GM20431 (cell line): Measurements from ENCODE around the gene FTSJ1.
"Not testable (repeated sequence)": the region's sequence is repeated elsewhere in the genome, so short reads cannot be mapped to it uniquely, and the experiment has no call there.

Experiments
- in situ Hi-C: fragments of 300-500 bp; cut with MseI, MboI; formaldehyde crosslinking; loops from one replicate; pipeline ENCODE4 v1.15.0; 2020; ENCODE audit warnings: low sequenced_read_pairs; ENCODE audit not compliant: unreplicated experiment

FTSJ1 gene

DNA sequence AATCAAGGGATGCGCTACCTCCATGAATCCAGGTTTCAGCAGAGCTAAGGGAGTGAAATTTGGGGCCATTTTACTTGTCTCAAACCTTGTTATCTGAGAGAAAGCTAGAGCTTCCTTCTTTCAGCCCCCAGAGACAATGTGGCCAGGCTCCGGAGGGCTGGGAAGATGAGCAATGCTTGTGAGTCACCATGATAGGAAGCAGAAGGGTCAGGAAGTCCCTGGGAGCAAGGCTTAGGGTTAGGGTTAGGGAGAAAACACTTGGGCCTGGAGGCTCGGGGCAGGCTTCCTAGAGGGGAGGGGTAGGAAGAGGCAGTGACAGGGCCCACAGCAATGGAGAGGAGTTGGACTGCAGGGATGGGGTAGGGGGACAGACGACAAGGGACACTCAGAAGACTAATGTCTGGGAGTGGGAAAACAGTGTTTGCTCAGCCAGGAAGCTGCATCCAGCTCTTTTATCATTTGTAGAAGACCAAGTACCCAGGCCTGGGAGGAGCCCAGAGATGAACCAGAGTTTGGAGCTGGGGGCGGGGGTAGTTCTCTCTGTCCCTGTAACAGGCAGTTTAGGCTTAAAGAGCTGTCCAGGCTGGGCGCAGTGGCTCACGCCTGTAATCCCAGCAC is 16.4 kb downstream of the FTSJ1 start:
- in situ Hi-C loops, result no loop called here

DNA sequence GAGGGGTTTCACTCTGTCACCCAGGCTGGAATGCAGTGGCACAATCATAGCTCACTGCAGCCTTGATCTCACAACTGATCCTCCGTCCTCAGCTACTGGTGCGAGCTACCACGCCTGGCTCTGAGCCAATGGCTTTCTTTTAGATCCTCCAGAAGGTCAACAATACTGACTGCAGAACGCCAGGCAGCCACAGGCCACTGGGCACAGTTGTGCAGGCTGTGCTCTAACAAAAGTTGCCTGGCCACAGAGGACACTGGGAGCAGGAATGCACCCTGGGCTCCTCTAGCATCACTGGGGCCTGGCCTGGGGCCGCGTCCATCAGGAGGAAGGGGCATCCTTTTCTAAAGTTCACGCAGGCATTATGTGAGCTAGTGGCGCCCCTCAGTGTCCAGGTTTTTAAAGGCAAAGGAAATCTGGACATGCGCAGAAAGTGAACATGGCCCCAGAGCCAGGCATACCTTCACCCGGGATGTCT is 17.9 kb downstream of the FTSJ1 start:
- in situ Hi-C loops, result no loop called here

DNA sequence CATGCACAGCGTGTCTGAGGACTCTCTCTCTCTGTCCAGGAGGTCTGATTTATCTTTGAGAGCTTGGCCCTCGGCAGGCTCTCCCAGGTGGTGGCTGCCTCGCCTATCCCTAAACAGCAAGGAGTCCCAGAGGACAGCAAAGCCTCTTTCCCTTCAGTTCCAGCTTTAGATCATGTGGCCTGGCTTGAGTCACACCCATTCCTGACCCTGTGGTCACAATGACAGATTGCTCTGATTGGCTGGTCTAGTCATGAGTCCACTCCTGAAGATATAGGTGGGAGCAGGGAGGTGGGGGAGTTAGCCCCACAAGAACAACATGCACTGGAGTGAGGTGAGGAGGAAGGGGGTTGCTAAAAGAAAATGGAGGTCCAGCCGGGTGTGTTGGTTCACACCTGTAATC is 20.7 kb downstream of the FTSJ1 start:
- in situ Hi-C loops, result no loop called here

DNA sequence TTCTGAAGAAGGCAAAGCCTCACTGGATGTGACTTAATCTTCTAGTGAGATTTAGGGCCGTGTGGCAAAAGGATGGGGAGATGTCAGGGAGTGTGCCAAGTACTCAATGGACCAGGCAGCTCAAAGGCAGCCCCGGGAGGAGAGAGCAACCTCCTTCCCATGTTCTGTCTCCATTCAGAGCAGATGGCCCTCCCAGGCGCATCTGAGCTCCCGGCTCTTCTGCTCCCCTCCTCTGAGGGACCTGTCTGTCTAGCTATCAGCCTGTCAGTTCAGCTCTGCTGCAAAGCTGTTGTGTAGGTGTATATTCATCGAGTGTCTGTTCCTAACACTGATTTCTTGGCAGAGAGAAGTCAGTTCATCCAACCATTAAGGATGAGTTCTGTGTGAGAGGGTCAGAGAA is 21.9 kb downstream of the FTSJ1 start:
- in situ Hi-C loops, result no loop called here

DNA sequence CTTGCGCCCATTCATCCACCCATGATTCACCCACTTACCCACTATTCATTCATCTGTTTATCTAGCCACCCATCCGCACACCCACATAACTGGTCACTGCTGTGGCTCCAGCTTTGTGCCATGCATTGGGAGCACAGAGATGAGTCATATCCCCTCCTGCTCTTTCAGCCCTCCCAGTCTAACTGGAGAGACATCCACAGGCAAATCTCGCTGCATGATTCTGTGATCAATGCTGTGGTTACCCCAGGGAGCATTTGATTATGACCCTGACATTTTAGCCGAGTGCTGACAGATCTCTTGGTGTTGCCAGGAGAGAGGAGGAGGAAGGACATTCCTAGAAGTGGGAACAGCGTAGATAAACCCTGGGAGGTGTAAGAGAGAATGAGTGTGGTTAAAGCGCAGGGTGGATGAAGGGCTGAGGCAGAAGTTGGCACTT is 22.4 kb downstream of the FTSJ1 start:
- in situ Hi-C loops, result no loop called here

DNA sequence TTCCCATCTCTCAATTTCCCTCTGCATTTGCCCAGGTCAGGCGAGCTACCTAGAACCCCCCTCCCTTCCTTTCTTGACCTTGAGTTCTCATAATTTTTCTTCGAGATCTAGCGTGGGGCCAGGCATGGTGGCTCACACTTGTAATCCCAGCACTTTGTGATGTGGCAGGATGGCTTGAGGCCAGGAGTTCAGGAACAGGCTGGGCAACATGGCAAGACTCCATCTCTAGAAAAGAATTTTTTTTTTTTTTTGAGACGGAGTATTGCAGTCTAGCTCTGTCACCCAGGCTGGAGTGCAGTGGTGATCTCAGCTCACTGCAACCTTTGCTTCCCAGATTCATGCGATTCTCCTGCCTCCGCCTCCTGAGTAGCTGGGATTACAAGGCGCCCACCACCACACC is 28.3 kb downstream of the FTSJ1 start:
- in situ Hi-C loops, result no loop called here

DNA sequence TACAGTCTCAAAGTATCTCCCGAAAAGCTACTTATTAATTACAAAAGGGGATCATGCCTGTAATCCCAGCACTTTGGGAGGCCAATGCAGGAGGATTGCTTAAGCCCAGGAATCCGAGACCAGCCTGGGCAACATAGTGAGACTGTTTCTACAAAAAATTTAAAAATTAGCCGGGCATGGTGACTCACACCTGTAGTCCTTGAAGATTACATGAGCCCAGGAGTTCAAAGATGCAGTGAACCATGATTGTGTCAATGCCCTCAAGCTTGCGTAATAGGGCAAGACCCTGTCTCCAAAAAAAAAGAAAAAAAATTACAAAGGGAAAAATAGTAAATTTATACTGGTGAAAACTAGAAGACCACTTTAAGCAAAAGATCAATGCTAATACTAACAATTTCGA is 29.5 kb downstream of the FTSJ1 start:
- in situ Hi-C loops, result no loop called here

DNA sequence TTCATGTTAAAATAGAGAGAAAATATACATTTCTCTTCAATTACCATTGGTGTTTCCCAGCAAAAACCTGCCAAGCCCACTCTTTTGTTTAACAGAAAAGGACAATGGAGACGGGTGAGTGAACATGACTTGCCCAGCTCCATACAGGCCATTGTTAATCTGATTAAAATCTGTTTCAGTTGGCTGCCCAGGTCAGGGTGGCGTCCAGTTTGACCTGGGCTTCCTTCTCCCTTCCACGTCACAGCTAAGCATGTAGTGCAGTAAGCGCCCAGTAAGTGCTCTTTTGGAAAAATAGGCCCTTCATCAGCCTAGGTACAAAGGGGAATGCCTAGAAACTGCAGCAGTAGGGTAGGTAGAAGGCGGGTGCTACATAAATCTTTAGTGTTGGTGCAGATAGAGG is 31.2 kb downstream of the FTSJ1 start:
- in situ Hi-C loops, result no loop called here

DNA sequence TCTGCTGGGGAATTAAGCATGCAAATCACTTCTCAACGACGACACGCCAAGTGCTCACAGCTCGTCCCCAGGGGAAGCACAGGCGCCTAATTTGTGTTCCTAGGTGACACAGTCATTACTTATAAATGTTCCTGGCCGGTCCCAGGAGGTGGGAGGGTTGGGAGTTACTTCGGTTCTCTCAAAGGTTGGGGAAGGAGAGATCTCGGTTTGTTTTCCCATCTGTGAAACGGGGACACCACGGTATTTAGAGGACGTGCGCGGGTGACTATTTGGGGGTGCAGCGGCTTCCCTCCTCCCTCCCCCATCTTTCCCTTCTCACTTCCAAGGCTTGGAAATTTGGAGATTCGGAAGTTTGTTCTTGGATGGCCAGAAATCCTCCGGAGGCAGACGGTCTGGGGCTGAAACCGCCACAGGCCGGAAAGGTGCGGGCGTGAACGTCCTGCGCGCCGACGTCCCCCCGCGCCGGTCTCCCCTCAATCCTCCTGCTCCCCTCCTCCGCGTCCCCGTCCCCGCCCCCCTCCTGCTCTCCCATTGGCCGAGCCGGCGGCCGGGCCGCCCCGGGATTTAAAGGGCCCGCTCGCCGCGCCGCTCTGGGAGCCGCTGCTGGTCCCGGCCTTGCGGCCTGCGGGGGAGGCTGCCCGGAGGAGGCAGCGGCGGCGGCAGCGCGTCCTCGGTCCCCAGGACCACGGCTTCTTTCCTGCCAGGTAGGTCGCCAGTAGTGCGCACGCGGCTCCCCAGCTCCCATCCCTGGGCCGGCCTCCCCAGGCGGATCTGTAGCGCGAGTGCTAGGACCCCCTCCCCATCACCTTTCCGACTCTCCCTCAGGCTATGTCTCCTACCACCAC is 32.6 kb downstream of the FTSJ1 start, which contains the start of gene PORCN:
Gene PORCN, plus strand, starts transcription at position 593 of the 845 bp plus-strand sequence. CDS start 829 bp downstream, outside the sequence.
- in situ Hi-C loops, result no loop called here

DNA sequence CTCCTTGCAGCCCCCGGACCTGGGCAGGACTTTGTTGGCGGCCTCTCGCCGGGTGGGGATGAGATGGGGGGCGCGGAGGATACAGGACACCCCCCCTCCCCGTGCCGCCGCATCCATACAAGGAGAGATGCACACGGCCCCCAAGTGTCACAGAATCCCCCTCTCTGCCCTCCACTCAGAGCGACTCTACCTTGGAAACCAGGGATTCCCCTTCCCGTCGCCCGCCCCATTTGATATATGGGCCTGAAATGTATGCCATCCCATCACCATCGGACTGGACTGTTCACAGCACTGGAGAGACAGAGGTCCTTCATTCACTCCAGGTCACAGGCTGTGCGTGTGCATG is 33.2 kb downstream of the FTSJ1 start:
- in situ Hi-C loops, result no loop called here

DNA sequence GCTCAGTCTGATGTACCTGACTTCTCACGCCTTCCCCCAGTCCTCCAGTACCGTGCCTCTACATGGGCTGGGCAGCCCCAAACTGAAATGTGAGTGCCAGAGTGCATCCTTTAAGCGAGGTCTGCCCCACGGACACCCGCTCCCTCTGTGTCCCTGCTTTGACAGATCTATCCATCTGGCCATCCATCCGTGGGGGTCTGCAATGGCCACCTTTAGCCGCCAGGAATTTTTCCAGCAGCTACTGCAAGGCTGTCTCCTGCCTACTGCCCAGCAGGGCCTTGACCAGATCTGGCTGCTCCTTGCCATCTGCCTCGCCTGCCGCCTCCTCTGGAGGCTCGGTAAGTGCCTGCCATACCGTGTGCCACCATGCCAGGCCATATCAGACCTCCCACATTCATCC is 33.6 kb downstream of the FTSJ1 start:
- in situ Hi-C loops, result no loop called here

DNA sequence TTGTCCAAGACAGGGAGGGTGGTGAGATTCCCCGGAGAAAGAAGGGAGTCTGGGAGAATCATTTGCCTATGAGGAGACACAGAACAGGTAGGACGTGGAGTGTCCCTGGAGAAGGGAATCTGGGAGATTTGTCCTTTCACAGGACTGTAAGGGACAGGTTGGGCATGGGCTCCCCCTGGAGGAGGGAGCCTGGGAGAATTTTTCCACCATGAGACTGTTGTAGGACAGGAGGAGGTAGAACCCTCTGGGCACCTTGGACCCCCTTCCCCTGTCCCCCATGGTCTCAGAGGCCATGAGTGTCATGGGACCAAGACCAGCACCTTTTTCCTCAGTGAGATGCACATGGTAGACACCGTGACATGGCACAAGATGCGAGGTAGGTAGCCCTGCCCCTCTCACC is 35.6 kb downstream of the FTSJ1 start:
- in situ Hi-C loops, result no loop called here

DNA sequence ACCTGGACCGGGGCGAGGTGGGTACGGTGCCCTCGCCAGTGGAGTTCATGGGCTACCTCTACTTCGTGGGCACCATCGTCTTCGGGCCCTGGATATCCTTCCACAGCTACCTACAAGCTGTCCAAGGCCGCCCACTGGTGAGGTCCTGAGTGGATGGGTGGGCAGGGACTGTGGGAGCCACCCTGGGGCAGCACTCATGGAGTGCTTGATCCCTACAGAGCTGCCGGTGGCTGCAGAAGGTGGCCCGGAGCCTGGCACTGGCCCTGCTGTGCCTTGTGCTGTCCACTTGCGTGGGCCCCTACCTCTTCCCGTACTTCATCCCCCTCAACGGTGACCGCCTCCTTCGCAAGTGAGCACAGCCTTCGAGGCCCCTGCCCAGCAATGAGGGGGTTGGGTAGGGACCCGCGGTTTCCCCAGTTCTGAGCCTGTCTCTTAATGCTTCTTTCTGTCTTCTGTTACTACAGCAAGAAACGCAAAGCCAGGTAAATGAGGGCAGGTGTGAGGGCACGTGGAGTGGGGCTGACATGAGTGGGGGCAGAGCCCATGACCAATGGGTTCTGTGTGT is 36.5 kb downstream of the FTSJ1 start:
- in situ Hi-C loops, result no loop called here

DNA sequence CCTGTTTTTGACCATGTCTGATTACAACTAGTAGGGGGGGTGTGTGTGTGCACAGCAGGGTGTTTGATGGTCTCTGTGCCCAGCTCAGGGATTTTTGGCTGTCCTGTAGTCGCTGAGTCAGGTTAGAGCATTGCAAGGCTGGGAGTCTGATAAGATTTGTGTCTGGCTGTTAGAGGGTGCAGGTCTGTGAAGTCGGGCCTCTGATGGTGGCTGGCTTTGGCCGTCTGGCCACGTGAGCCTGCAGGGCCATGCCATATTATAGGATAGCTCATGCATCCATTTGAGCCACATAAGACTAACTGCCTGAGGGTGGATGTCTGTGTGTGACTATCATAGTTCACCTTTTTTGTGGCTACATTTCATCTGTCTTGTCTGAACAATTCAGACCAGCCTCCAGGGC is 37.7 kb downstream of the FTSJ1 start:
- in situ Hi-C loops, result no loop called here

DNA sequence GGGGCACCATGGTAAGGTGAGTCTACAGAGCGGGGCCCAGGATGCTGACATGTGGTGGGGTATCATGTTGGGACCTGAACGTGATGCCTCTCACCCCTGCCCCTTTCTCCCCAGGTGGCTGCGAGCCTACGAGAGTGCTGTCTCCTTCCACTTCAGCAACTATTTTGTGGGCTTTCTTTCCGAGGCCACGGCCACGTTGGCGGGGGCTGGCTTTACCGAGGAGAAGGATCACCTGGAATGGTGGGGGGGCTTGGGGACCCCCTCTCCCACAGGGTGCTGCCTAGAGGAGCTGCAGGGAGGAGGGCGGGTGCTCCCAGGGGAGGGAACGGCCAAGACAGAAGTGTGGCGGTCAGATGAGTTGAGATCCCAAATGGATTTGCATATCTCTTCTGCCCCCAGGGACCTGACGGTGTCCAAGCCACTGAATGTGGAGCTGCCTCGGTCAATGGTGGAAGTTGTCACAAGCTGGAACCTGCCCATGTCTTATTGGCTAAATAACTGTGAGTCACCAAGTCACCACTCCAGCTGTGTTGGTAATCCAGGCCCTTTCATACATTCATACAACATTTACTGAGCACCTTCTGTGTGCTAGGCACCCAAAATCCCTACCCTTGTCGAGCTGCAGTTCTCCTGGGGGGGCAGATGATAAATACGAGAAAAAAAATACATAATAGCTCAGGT is 38.3 kb downstream of the FTSJ1 start:
- in situ Hi-C loops, result no loop called here

DNA sequence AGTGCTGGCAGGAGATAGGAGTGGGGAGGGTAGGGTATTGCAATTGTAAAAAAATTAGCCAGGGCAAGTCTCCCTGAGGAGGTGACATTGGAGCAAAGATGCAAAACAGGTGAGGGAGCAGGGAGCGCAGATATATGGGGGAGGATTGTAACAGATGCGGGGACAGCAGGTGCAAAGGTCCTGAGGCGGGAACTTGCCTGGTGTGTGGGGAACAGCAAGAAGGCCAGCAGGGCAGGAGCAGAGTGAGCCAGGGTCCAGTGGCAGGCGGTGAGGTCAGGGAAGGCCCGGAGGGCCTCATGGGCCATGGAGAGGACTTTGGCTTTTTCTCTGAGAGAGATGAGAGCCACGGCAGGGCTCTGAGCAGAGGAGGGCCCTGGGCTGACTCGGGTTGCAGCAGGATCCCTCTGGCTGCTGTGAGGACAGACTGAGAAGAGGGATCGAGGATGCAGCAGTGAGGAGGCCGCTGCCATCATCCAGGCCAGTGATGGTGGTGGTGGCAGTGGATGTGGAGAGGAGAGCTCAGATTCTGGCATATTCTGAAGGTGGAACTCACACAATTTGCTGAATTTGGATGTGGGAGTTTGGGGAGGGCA is 39.0 kb downstream of the FTSJ1 start:
- in situ Hi-C loops, result no loop called here

DNA sequence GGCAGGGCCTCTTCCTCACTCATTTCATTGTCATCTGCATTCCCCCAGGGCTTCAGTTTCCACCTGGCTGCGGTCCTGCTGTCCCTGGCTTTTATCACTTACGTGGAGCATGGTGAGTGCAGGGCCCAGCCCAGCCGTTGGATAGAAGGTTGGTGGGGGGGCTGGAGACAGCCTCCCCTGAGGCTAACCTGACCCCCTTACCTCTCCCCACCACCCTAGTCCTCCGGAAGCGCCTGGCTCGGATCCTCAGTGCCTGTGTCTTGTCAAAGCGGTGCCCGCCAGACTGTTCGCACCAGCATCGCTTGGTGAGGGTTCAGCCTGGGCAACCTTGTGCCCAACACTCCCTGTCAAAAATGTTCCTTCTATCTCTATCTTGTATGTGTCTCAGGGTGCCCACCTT is 39.8 kb downstream of the FTSJ1 start:
- in situ Hi-C loops, result no loop called here

DNA sequence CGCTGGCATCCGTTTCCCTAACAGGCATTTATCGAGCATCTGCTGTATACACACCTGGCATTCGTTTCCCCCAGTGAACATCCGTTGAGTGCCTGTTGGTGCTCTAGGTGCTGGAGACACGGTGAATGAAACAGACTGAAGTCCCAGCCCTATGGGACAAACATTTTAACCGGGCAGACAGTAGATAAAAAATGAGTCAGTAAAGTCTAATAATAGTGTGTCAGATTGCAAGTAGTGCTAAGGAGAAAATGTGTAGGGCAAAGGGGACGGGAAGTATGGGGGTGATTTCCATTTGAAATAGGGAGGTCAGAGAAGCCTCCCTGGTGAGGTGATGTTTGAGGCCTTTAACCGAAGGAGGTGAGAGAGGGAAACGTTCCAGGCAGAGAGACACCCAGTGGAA is 40.3 kb downstream of the FTSJ1 start:
- in situ Hi-C loops, result no loop called here

DNA sequence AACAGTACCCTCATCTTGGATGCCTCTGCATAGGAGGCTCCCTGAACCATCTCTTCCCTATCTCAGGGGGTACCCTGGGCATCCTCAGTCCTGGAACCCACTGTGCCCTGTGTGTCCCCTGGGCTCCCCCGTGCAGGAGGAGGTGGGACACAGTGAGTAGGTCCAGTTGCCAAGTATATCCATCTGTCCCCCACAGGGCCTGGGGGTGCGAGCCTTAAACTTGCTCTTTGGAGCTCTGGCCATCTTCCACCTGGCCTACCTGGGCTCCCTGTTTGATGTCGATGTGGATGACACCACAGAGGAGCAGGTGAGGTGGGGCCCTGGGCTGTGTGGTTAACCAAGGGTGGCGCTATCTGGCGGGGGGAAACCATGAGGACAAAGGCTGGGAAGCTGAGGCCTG is 41.0 kb downstream of the FTSJ1 start:
- in situ Hi-C loops, result no loop called here

DNA sequence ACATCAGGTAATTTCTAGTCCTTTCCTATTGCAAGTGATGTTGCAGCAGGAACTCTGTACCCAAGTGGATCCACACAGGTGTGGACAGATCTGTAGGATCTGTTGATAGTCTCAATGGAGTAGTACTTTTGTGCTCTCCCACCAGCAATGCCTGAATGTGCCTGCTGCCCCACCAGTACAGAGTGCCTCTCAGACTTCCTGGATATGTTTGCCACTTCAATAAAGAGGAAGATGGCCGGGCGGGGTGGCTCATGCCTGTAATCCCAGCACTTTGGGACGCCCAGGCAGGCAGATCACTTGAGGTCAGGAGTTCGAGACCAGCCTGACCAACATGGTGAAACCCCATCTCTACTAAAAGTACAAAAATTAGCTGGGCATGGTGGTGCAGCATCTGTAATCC is 43.5 kb downstream of the FTSJ1 start:
- in situ Hi-C loops, result not testable (repeated sequence)
